ENCODE results near the gene WARS2.

WARS2 gene

GRCh38 chr1:119026956-119027355, 113.5 kb downstream of the WARS2 start:
- Mint-ChIP-seq H3K27me3 (no peaks in the 10 kb centered on the region), H3K4me1 (ENCODE audit: low read depth in 2 of 2) (no peaks in the 10 kb centered on the region), H3K36me3 (ENCODE audit: insufficient read depth) (no peaks in the 10 kb centered on the region), H3K4me3 (no peak overlapping the region), H3K9me3 (peaks cover 7 to 14% of the 10 kb centered on the region in 2 donors), H3K27ac (no peak overlapping the region)
- ATAC-seq (replicated peaks), result no peak
- DNase-seq, result no peak

GRCh38 chr1:119015547-119015946, 124.9 kb downstream of the WARS2 start:
- Mint-ChIP-seq H3K36me3 (ENCODE audit: insufficient read depth) (no peaks in the 10 kb centered on the region), H3K4me1 (ENCODE audit: low read depth in 2 of 2) (no peaks in the 10 kb centered on the region), H3K27ac (no peak overlapping the region), H3K27me3 (peaks cover 15 to 40% of the 10 kb centered on the region in 2 donors), H3K9me3 (peaks cover 14 to 23% of the 10 kb centered on the region in 2 donors), H3K4me3 (no peak overlapping the region)
- DNase-seq (no peak), ATAC-seq (replicated peaks) (no peak)

GRCh38 chr1:119012383-119012782, 128.1 kb downstream of the WARS2 start:
- DNase-seq (no peak), ATAC-seq (replicated peaks) (no peak)
- H3K36me3 Mint-ChIP-seq (ENCODE audit: insufficient read depth), result no peaks in the 10 kb centered on the region
- peaks cover 5 to 11% of the 10 kb centered on the region in 2 donors for H3K4me1 Mint-ChIP-seq (ENCODE audit: low read depth in 2 of 2)
- peaks cover 39 to 65% of the 10 kb centered on the region in 2 donors for H3K27me3 Mint-ChIP-seq
- H3K9me3 Mint-ChIP-seq, result peaks cover 6 to 19% of the 10 kb centered on the region in 2 donors
- H3K4me3 Mint-ChIP-seq, result no peak overlapping the region
- H3K27ac Mint-ChIP-seq, result no peak overlapping the region

- no peak for ATAC-seq (replicated peaks)
- Mint-ChIP-seq H3K9me3 (peaks cover 6 to 19% of the 10 kb centered on the region in 2 donors), H3K27ac (no peak overlapping the region), H3K27me3 (peaks cover 46 to 65% of the 10 kb centered on the region in 2 donors), H3K36me3 (ENCODE audit: insufficient read depth) (no peaks in the 10 kb centered on the region), H3K4me1 (ENCODE audit: low read depth in 2 of 2) (peaks cover 5 to 11% of the 10 kb centered on the region in 2 donors), H3K4me3 (no peak overlapping the region)
- no peak for DNase-seq
These were observed 128.7 kb downstream of the WARS2 start for GRCh38 chr1:119011706-119012105.

- Mint-ChIP-seq H3K4me3 (no peak overlapping the region), H3K27ac (no peak overlapping the region), H3K27me3 (peaks cover 52 to 70% of the 10 kb centered on the region in 2 donors), H3K9me3 (peaks cover 6 to 19% of the 10 kb centered on the region in 2 donors), H3K4me1 (ENCODE audit: low read depth in 2 of 2) (peaks cover 7 to 11% of the 10 kb centered on the region in 2 donors), H3K36me3 (ENCODE audit: insufficient read depth) (no peaks in the 10 kb centered on the region)
- ATAC-seq (replicated peaks), result no peak
- no peak for DNase-seq
These were observed 129.3 kb downstream of the WARS2 start for GRCh38 chr1:119011116-119011515.

- H3K4me3 Mint-ChIP-seq, result no peak overlapping the region
- H3K27ac Mint-ChIP-seq, result no peak overlapping the region
- H3K4me1 Mint-ChIP-seq (ENCODE audit: low read depth in 2 of 2), result peaks cover 7 to 11% of the 10 kb centered on the region in 2 donors
- peaks cover 10 to 19% of the 10 kb centered on the region in 2 donors for H3K9me3 Mint-ChIP-seq
- no peak for ATAC-seq (replicated peaks)
- DNase-seq, result no peak
- H3K27me3 Mint-ChIP-seq, result peaks cover 61 to 75% of the 10 kb centered on the region in 2 donors
- no peaks in the 10 kb centered on the region for H3K36me3 Mint-ChIP-seq (ENCODE audit: insufficient read depth)
These were observed 130.3 kb downstream of the WARS2 start for GRCh38 chr1:119010201-119010600.

- H3K9me3 Mint-ChIP-seq, result peaks cover 7 to 19% of the 10 kb centered on the region in 2 donors
- no peaks in the 10 kb centered on the region for H3K36me3 Mint-ChIP-seq (ENCODE audit: insufficient read depth)
- H3K4me1 Mint-ChIP-seq (ENCODE audit: low read depth in 2 of 2), result peaks cover 7 to 11% of the 10 kb centered on the region in 2 donors
- DNase-seq (no peak), ATAC-seq (replicated peaks) (no peak)
- peaks cover 70 to 76% of the 10 kb centered on the region in 2 donors for H3K27me3 Mint-ChIP-seq
- H3K4me3 Mint-ChIP-seq, result peak overlapping the region; percentile 1 to 53
- no peak overlapping the region for H3K27ac Mint-ChIP-seq
These were observed 131.2 kb downstream of the WARS2 start for GRCh38 chr1:119009312-119009655.

- peaks cover 76 to 82% of the 10 kb centered on the region in 2 donors for H3K27me3 Mint-ChIP-seq
- no peaks in the 10 kb centered on the region for H3K36me3 Mint-ChIP-seq (ENCODE audit: insufficient read depth)
- DNase-seq, result no peak
- peaks cover 7 to 11% of the 10 kb centered on the region in 2 donors for H3K4me1 Mint-ChIP-seq (ENCODE audit: low read depth in 2 of 2)
- H3K4me3 Mint-ChIP-seq, result peak overlapping the region; percentile 50 to 53
- peaks cover 7 to 19% of the 10 kb centered on the region in 2 donors for H3K9me3 Mint-ChIP-seq
- no peak for ATAC-seq (replicated peaks)
- H3K27ac Mint-ChIP-seq, result no peak overlapping the region
These were observed 131.8 kb downstream of the WARS2 start for GRCh38 chr1:119008483-119009311.

- peak overlapping the region; percentile 50 to 53 for H3K4me3 Mint-ChIP-seq
- no peak for DNase-seq
- H3K27me3 Mint-ChIP-seq, result peaks cover 81 to 84% of the 10 kb centered on the region in 2 donors
- peaks cover 6 to 17% of the 10 kb centered on the region in 2 donors for H3K9me3 Mint-ChIP-seq
- no peaks in the 10 kb centered on the region for H3K36me3 Mint-ChIP-seq (ENCODE audit: insufficient read depth)
- no peak for ATAC-seq (replicated peaks)
- peaks cover 7 to 11% of the 10 kb centered on the region in 2 donors for H3K4me1 Mint-ChIP-seq (ENCODE audit: low read depth in 2 of 2)
- no peak overlapping the region for H3K27ac Mint-ChIP-seq
These were observed 132.6 kb downstream of the WARS2 start for GRCh38 chr1:119007670-119008482.

- Mint-ChIP-seq H3K4me3 (no peak overlapping the region), H3K27me3 (peaks cover 81 to 84% of the 10 kb centered on the region in 2 donors), H3K9me3 (peaks cover 4 to 14% of the 10 kb centered on the region in 2 donors), H3K27ac (no peak overlapping the region), H3K4me1 (ENCODE audit: low read depth in 2 of 2) (peaks cover 8 to 13% of the 10 kb centered on the region in 2 donors), H3K36me3 (ENCODE audit: insufficient read depth) (no peaks in the 10 kb centered on the region)
- ATAC-seq (replicated peaks) (no peak), DNase-seq (no peak)
These were observed 133.1 kb downstream of the WARS2 start for GRCh38 chr1:119007339-119007669.

GRCh38 chr1:119006406-119007279, 133.8 kb downstream of the WARS2 start:
- H3K27me3 Mint-ChIP-seq, result peaks cover 82 to 84% of the 10 kb centered on the region in 2 donors
- H3K36me3 Mint-ChIP-seq (ENCODE audit: insufficient read depth), result no peaks in the 10 kb centered on the region
- H3K9me3 Mint-ChIP-seq, result peaks cover 5 to 15% of the 10 kb centered on the region in 2 donors
- ATAC-seq (replicated peaks), result no peak
- no peak overlapping the region for H3K4me3 Mint-ChIP-seq
- H3K4me1 Mint-ChIP-seq (ENCODE audit: low read depth in 2 of 2), result peaks cover 13 to 18% of the 10 kb centered on the region in 2 donors
- no peak overlapping the region for H3K27ac Mint-ChIP-seq
- DNase-seq, result no peak

GRCh38 chr1:119005724-119006405, 134.6 kb downstream of the WARS2 start:
- H3K9me3 Mint-ChIP-seq, result peaks cover 5 to 15% of the 10 kb centered on the region in 2 donors
- H3K27ac Mint-ChIP-seq, result no peak overlapping the region
- H3K27me3 Mint-ChIP-seq, result peaks cover 85 to 90% of the 10 kb centered on the region in 2 donors

More at GRCh38 chr1:119005724-119006405, 134.6 kb downstream of the WARS2 start:
- Mint-ChIP-seq H3K36me3 (ENCODE audit: insufficient read depth) (no peaks in the 10 kb centered on the region), H3K4me3 (no peak overlapping the region), H3K4me1 (ENCODE audit: low read depth in 2 of 2) (peaks cover 13 to 18% of the 10 kb centered on the region in 2 donors)
- no peak for DNase-seq
- no peak for ATAC-seq (replicated peaks)
